ENCODE data around the gene SDK1. TPM values are rescaled to one million over a fixed set of nuclear protein-coding genes. Genes with fewer than 3 reads are reported as not detected.
"Not testable (repeated sequence)": the region's sequence is repeated elsewhere in the genome, so short reads cannot be mapped to it uniquely, and the experiment has no call there.

The SDK1 gene
- total and polyA plus RNA-seq, 4 donors: 0.12 to 0.47 (median 0.36) TPM

DNA sequence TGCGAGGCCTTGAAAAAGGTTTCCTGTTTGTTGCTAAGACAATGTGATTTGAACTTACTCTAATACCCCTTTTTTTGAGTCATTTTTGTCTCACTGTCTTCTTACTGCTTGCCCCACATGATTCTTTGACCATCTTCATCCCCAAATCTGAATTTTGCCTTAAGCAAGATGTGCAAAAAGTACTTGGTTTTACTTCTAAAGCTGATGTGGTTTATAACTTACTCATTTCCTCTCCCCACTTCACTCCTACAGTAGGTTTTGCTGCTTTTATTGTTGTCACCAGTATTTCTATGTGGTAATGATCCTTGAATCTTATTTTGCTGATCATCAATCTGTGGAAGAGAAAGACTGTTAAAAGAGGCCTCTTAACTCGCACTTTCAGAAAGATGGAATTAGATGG, 396.4 kb downstream of the SDK1 start:
- no peak for DNase-seq (ENCODE audit: low spot score)
- Histone ChIP-seq H3K36me3 (ENCODE audit: control insufficient read depth in 4 of 4, insufficient read depth in 3 of 4, low read depth in 1 of 4, low read length in 3 of 4) (no peaks in the 10 kb centered on the region), H3K4me3 (ENCODE audit: low read depth in 1 of 3, low read length in 3 of 3) (no peak overlapping the region), H3K4me1 (ENCODE audit: control insufficient read depth in 4 of 4, insufficient read depth in 4 of 4, low read length in 3 of 4) (no peaks in the 10 kb centered on the region), H3K27ac (ENCODE audit: low read depth in 1 of 2, low read length in 2 of 2) (no peak overlapping the region), H3K27me3 (ENCODE audit: control insufficient read depth in 4 of 4, insufficient read depth in 4 of 4, low read length in 3 of 4) (no peaks in the 10 kb centered on the region), H3K9ac (ENCODE audit: low read depth in 1 of 2, low read length in 2 of 2) (no peak overlapping the region), H3K9me3 (ENCODE audit: control insufficient read depth in 4 of 4, low read length in 3 of 4) (no peaks in the 10 kb centered on the region)
- TF ChIP-seq SP1 (IDR thresholded peaks at IDR 0.05) (no peak), GABPA (IDR thresholded peaks at IDR 0.05 in 1 of 2, conservative IDR thresholded peaks at IDR 0.05 in 1 of 2) (no peak)
- 86% methylated on average over 2 of the region's 2 CpGs for WGBS

DNA sequence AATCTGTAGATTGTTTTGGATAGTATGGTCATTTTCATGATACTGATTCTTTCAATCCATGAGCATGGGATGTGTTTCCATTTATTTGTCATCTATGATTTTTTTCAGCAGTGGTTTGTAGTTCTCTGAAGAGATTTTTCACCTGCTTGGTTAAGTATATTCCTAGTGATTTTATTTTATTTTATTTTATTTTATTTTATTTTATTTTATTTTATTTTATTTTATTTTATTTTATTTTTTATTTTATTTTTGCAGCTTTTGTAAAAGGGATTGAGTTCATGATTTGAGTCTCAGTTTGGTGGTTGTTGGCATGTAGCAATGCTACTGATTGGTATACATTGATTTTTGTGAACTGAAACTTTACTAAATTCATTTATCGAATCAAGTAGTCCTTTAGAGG, 404.2 kb downstream of the SDK1 start:
- Histone ChIP-seq H3K4me1 (ENCODE audit: control insufficient read depth in 4 of 4, insufficient read depth in 4 of 4, low read length in 3 of 4) (no peaks in the 10 kb centered on the region), H3K36me3 (ENCODE audit: control insufficient read depth in 4 of 4, insufficient read depth in 3 of 4, low read depth in 1 of 4, low read length in 3 of 4) (no peaks in the 10 kb centered on the region), H3K27me3 (ENCODE audit: control insufficient read depth in 4 of 4, insufficient read depth in 4 of 4, low read length in 3 of 4) (no peaks in the 10 kb centered on the region), H3K9ac (ENCODE audit: low read depth in 1 of 2, low read length in 2 of 2) (no peak overlapping the region), H3K9me3 (ENCODE audit: control insufficient read depth in 4 of 4, low read length in 3 of 4) (peaks cover 0 to 8% (median 3%) of the 10 kb centered on the region in 4 donors), H3K4me3 (ENCODE audit: low read depth in 1 of 3, low read length in 3 of 3) (no peak overlapping the region), H3K27ac (ENCODE audit: low read depth in 1 of 2, low read length in 2 of 2) (no peak overlapping the region)
- DNase-seq (ENCODE audit: low spot score): no peak
- TF ChIP-seq, protein P1, sequence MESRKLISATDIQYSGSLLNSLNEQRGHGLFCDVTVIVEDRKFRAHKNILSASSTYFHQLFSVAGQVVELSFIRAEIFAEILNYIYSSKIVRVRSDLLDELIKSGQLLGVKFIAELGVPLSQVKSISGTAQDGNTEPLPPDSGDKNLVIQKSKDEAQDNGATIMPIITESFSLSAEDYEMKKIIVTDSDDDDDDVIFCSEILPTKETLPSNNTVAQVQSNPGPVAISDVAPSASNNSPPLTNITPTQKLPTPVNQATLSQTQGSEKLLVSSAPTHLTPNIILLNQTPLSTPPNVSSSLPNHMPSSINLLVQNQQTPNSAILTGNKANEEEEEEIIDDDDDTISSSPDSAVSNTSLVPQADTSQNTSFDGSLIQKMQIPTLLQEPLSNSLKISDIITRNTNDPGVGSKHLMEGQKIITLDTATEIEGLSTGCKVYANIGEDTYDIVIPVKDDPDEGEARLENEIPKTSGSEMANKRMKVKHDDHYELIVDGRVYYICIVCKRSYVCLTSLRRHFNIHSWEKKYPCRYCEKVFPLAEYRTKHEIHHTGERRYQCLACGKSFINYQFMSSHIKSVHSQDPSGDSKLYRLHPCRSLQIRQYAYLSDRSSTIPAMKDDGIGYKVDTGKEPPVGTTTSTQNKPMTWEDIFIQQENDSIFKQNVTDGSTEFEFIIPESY (IDR thresholded peaks at IDR 0.05): no peak
- TF ChIP-seq HNF4A (conservative IDR thresholded peaks at IDR 0.05) (no peak), NR2F2 (IDR thresholded peaks at IDR 0.05) (no peak), YY1 (IDR thresholded peaks at IDR 0.05) (no peak), FOXA1 (IDR thresholded peaks at IDR 0.05) (no peak), RXRA (IDR thresholded peaks at IDR 0.05) (no peak)
- TF ChIP-seq, protein P2, sequence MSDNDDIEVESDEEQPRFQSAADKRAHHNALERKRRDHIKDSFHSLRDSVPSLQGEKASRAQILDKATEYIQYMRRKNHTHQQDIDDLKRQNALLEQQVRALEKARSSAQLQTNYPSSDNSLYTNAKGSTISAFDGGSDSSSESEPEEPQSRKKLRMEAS (IDR thresholded peaks at IDR 0.05): no peak
- TF ChIP-seq, protein P3, sequence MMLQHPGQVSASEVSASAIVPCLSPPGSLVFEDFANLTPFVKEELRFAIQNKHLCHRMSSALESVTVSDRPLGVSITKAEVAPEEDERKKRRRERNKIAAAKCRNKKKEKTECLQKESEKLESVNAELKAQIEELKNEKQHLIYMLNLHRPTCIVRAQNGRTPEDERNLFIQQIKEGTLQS (IDR thresholded peaks at IDR 0.05): no peak
- TF ChIP-seq, protein P4, sequence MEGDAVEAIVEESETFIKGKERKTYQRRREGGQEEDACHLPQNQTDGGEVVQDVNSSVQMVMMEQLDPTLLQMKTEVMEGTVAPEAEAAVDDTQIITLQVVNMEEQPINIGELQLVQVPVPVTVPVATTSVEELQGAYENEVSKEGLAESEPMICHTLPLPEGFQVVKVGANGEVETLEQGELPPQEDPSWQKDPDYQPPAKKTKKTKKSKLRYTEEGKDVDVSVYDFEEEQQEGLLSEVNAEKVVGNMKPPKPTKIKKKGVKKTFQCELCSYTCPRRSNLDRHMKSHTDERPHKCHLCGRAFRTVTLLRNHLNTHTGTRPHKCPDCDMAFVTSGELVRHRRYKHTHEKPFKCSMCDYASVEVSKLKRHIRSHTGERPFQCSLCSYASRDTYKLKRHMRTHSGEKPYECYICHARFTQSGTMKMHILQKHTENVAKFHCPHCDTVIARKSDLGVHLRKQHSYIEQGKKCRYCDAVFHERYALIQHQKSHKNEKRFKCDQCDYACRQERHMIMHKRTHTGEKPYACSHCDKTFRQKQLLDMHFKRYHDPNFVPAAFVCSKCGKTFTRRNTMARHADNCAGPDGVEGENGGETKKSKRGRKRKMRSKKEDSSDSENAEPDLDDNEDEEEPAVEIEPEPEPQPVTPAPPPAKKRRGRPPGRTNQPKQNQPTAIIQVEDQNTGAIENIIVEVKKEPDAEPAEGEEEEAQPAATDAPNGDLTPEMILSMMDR (IDR thresholded peaks at IDR 0.05; ENCODE audit: low read depth, low read length, missing input control): no peak
- TF ChIP-seq, protein P5, sequence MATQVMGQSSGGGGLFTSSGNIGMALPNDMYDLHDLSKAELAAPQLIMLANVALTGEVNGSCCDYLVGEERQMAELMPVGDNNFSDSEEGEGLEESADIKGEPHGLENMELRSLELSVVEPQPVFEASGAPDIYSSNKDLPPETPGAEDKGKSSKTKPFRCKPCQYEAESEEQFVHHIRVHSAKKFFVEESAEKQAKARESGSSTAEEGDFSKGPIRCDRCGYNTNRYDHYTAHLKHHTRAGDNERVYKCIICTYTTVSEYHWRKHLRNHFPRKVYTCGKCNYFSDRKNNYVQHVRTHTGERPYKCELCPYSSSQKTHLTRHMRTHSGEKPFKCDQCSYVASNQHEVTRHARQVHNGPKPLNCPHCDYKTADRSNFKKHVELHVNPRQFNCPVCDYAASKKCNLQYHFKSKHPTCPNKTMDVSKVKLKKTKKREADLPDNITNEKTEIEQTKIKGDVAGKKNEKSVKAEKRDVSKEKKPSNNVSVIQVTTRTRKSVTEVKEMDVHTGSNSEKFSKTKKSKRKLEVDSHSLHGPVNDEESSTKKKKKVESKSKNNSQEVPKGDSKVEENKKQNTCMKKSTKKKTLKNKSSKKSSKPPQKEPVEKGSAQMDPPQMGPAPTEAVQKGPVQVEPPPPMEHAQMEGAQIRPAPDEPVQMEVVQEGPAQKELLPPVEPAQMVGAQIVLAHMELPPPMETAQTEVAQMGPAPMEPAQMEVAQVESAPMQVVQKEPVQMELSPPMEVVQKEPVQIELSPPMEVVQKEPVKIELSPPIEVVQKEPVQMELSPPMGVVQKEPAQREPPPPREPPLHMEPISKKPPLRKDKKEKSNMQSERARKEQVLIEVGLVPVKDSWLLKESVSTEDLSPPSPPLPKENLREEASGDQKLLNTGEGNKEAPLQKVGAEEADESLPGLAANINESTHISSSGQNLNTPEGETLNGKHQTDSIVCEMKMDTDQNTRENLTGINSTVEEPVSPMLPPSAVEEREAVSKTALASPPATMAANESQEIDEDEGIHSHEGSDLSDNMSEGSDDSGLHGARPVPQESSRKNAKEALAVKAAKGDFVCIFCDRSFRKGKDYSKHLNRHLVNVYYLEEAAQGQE (IDR thresholded peaks at IDR 0.05): no peak
- WGBS: 99% methylated on average over 1 of the region's 1 CpG

DNA sequence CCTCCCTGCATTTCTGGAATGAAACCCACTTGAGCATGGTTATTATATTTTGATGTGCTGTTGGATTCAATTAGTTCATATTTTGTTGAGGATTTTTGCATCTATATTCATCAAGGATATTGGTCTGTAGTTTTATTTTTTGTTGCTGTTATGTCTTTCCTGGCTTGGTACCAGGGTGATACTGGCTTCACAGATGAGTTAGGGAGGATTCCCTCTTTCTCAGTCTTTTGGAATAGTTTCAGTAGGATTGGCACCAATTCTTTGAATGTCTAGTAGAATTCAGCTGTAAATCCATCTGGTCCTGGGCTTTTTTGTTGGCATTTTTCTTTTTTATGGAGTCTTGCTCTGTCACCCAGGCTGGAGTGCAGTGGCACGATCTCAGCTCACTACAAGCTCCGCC, 405.0 kb downstream of the SDK1 start:
- not testable (repeated sequence) for H3K27ac ChIP-seq (ENCODE audit: low read depth in 1 of 2, low read length in 2 of 2); H3K27me3 ChIP-seq (ENCODE audit: control insufficient read depth in 4 of 4, insufficient read depth in 4 of 4, low read length in 3 of 4); H3K9me3 ChIP-seq (ENCODE audit: control insufficient read depth in 4 of 4, low read length in 3 of 4); H3K36me3 ChIP-seq (ENCODE audit: control insufficient read depth in 4 of 4, insufficient read depth in 3 of 4, low read depth in 1 of 4, low read length in 3 of 4); H3K4me1 ChIP-seq (ENCODE audit: control insufficient read depth in 4 of 4, insufficient read depth in 4 of 4, low read length in 3 of 4); H3K4me3 ChIP-seq (ENCODE audit: low read depth in 1 of 3, low read length in 3 of 3); DNase-seq (ENCODE audit: low spot score); H3K9ac ChIP-seq (ENCODE audit: low read depth in 1 of 2, low read length in 2 of 2)
- 90% methylated on average over 2 of the region's 2 CpGs for WGBS

Measured in liver (tissue), 9 donors.